OCI-LY3 (cell line): ENCODE results near the gene SMC1B.

Experiments
- H2AFZ ChIP-seq: fragments of 200-600, 300-600 bp; shearing (Covaris generic); 2 replicates; pipeline ENCODE4 v1.6.0; 2014; ENCODE audit warnings: antibody characterized with exemption, low read depth, low read length
- H3K27ac ChIP-seq: fragments of 200-600, 300-600 bp; sonication (generic); 2 replicates; pipeline ENCODE4 v1.5.1; 2014; ENCODE audit warnings: mild to moderate bottlenecking, low read length, moderate library complexity, mixed read lengths
- H3K27me3 ChIP-seq: fragments of 200-600, 300-600 bp; sonication (generic); 2 replicates; pipeline ENCODE4 v1.6.1; 2014; ENCODE audit warnings: low read depth, low read length, mixed read lengths
- H3K36me3 ChIP-seq: fragments of 200-600, 300-600 bp; sonication (generic); replicated peaks from 2 replicates; pipeline ENCODE3; 2014; ENCODE audit warnings: low read depth, low read length, mixed read lengths
- H3K4me1 ChIP-seq: fragments of 300-600, 200-600 bp; sonication (generic); 2 replicates; pipeline ENCODE4 v1.6.1; 2014; ENCODE audit warnings: low read length, mixed read lengths
- H3K4me2 ChIP-seq: fragments of 200-600, 300-600 bp; sonication (generic); 2 replicates; pipeline ENCODE4 v1.6.1; 2014; ENCODE audit warnings: low read length, mixed read lengths
- H3K4me3 ChIP-seq: fragments of 300-600, 200-600 bp; sonication (generic); 2 replicates; pipeline ENCODE4 v1.5.1; 2014; ENCODE audit warnings: antibody characterized with exemption, mild to moderate bottlenecking, low read length, moderate library complexity
- H3K79me2 ChIP-seq: fragments of 300-600, 200-600 bp; shearing (Covaris generic); 2 replicates; pipeline ENCODE4 v1.6.1; 2014; ENCODE audit warnings: mild to moderate bottlenecking, low read length, mixed read lengths
- H3K9ac ChIP-seq: fragments of 300-600, 200-600 bp; shearing (Covaris generic); 2 replicates; pipeline ENCODE4 v1.6.0; 2014; ENCODE audit warnings: mild to moderate bottlenecking, low read length, moderate library complexity
- H3K9me3 ChIP-seq: fragments of 200-600, 300-600 bp; shearing (Covaris generic); 2 replicates; pipeline ENCODE4 v1.6.1; 2014; ENCODE audit warnings: low read length, mixed read lengths; ENCODE audit not compliant: insufficient read depth
- H4K20me1 ChIP-seq: fragments of 200-600, 300-600 bp; sonication (generic); 2 replicates; pipeline ENCODE4 v1.6.1; 2016; ENCODE audit warnings: low read length, mixed read lengths; ENCODE audit not compliant: insufficient read depth
- CTCF ChIP-seq: fragments of 200-600, 300-600 bp; sonication (generic); IDR thresholded peaks from 2 replicates; pipeline ENCODE4 v1.5.1; 2014; ENCODE audit warnings: antibody characterized with exemption, low read length, low read depth
- EZH2phosphoT487 ChIP-seq: fragments of 200-600 bp; shearing (Covaris generic); IDR thresholded peaks from 2 replicates; pipeline ENCODE4 v1.6.1; 2018; ENCODE audit warnings: antibody characterized with exemption, mixed run types, low read depth

Gene SMC1B

GRCh38 chr22:45425531-45426265 is 12.3 kb upstream of the SMC1B start:
- Histone ChIP-seq H3K27me3 (peaks cover 34% of the 10 kb centered on the region), H2AFZ (no peak overlapping the region), H3K36me3 (no peaks in the 10 kb centered on the region), H3K4me2 (no peak overlapping the region), H3K79me2 (no peaks in the 10 kb centered on the region), H3K4me1 (peaks cover 6% of the 10 kb centered on the region), H4K20me1 (no peaks in the 10 kb centered on the region), H3K4me3 (no peak overlapping the region), H3K9ac (no peak overlapping the region), H3K9me3 (no peaks in the 10 kb centered on the region), H3K27ac (no peak overlapping the region)
- TF ChIP-seq CTCF (no peak), EZH2phosphoT487 (no peak)

- Histone ChIP-seq H3K4me1 (peaks cover 6% of the 10 kb centered on the region), H2AFZ (no peak overlapping the region), H3K9ac (no peak overlapping the region), H3K36me3 (no peaks in the 10 kb centered on the region), H3K4me3 (no peak overlapping the region), H3K9me3 (no peaks in the 10 kb centered on the region), H4K20me1 (no peaks in the 10 kb centered on the region), H3K27ac (no peak overlapping the region), H3K79me2 (no peaks in the 10 kb centered on the region), H3K27me3 (peaks cover 33% of the 10 kb centered on the region), H3K4me2 (no peak overlapping the region)
- TF ChIP-seq EZH2phosphoT487, result no peak
- no peak for TF ChIP-seq CTCF
These were observed 11.7 kb upstream of the SMC1B start for GRCh38 chr22:45425101-45425500.

GRCh38 chr22:45424241-45424731 is 10.9 kb upstream of the SMC1B start:
- no peak overlapping the region for H3K4me2 ChIP-seq
- H3K9me3 ChIP-seq, result no peaks in the 10 kb centered on the region
- H3K79me2 ChIP-seq, result no peaks in the 10 kb centered on the region
- H4K20me1 ChIP-seq, result no peaks in the 10 kb centered on the region
- H3K4me1 ChIP-seq, result peaks cover 6% of the 10 kb centered on the region
- no peak overlapping the region for H2AFZ ChIP-seq
- H3K4me3 ChIP-seq, result no peak overlapping the region
- H3K9ac ChIP-seq, result no peak overlapping the region
- H3K27ac ChIP-seq, result no peak overlapping the region
- no peaks in the 10 kb centered on the region for H3K36me3 ChIP-seq
- peaks cover 26% of the 10 kb centered on the region for H3K27me3 ChIP-seq
- no peak for TF ChIP-seq CTCF

GRCh38 chr22:45423524-45423923 is 10.1 kb upstream of the SMC1B start:
- no peaks in the 10 kb centered on the region for H4K20me1 ChIP-seq
- H2AFZ ChIP-seq, result no peak overlapping the region
- H3K27ac ChIP-seq, result no peak overlapping the region
- no peak overlapping the region for H3K4me3 ChIP-seq
- no peaks in the 10 kb centered on the region for H3K79me2 ChIP-seq
- H3K4me1 ChIP-seq, result peaks cover 6% of the 10 kb centered on the region
- H3K9me3 ChIP-seq, result no peaks in the 10 kb centered on the region
- H3K4me2 ChIP-seq, result no peak overlapping the region
- H3K9ac ChIP-seq, result no peak overlapping the region
- peaks cover 19% of the 10 kb centered on the region for H3K27me3 ChIP-seq
- no peaks in the 10 kb centered on the region for H3K36me3 ChIP-seq
- TF ChIP-seq EZH2phosphoT487 (no peak), CTCF (no peak)
